ENCODE results near the gene NT5C.

NT5C gene

DNA sequence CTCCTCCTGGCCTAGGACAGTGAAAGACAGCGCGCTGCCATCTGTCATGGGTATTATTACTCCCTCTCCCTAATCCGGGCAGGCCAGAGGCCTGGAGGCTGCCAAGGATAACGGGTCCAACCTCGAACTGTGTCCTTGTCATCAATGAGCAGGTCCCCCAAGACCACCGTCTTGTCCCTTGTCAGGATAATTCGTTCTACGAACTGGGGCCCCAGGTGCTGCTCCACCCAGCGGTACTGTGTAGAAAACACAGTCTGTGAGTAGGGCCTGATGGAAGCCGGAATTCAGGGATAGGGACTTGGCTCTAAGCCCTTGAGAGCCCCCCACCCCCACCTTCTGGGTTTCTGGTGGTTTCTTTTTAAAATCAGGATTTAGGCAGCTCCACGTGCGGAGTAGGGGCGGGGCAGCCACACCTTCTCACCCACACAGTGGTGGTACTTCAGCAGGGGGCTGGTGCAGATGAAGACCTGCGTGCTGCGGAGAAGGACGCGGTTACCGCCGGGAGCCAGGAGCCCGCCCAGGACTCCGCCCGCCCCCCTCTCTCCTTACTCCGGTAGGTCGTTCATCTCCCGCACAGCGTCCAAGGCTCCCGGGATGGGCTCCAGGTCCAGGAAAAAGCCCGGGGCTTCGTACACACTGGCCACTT is 787 bp downstream of the NT5C start:
- no peak for DNase-seq
- Histone ChIP-seq H3K4me1 (ENCODE audit: low read length) (peaks cover 6% of the 10 kb centered on the region), H3K4me2 (ENCODE audit: low read depth, low read length) (peak overlapping the region; percentile 90), H3K9ac (ENCODE audit: low read length) (peak overlapping the region; percentile 65), H3K27me3 (replicated peaks; ENCODE audit: insufficient read depth, low read length) (no peaks in the 10 kb centered on the region), H3K27ac (ENCODE audit: low read length) (no peak overlapping the region), H3K9me2 (replicated peaks; ENCODE audit: insufficient read depth, low read length) (no peaks in the 10 kb centered on the region), H3K9me3 (replicated peaks; ENCODE audit: insufficient read depth, low read length) (no peaks in the 10 kb centered on the region), H3K79me2 (ENCODE audit: low read length) (peaks cover 6% of the 10 kb centered on the region; the same call in 1 of the 2 replicates), H3K36me3 (replicated peaks; ENCODE audit: insufficient read depth, low read length) (no peaks in the 10 kb centered on the region), H2AFZ (ENCODE audit: low read length) (peak overlapping the region; percentile 86), H3F3A (ENCODE audit: insufficient read depth, low read length) (0 out of 2 replicates have a peak, but pooled peaks cover under 1% of the 10 kb centered on the region), H3K4me3 (ENCODE audit: low read length) (peak overlapping the region; percentile 85), H4K20me1 (ENCODE audit: insufficient read depth, low read length) (no peaks in the 10 kb centered on the region)
- TF ChIP-seq, protein P1, sequence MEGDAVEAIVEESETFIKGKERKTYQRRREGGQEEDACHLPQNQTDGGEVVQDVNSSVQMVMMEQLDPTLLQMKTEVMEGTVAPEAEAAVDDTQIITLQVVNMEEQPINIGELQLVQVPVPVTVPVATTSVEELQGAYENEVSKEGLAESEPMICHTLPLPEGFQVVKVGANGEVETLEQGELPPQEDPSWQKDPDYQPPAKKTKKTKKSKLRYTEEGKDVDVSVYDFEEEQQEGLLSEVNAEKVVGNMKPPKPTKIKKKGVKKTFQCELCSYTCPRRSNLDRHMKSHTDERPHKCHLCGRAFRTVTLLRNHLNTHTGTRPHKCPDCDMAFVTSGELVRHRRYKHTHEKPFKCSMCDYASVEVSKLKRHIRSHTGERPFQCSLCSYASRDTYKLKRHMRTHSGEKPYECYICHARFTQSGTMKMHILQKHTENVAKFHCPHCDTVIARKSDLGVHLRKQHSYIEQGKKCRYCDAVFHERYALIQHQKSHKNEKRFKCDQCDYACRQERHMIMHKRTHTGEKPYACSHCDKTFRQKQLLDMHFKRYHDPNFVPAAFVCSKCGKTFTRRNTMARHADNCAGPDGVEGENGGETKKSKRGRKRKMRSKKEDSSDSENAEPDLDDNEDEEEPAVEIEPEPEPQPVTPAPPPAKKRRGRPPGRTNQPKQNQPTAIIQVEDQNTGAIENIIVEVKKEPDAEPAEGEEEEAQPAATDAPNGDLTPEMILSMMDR (IDR thresholded peaks at IDR 0.05; ENCODE audit: low read length), result no peak
- TF ChIP-seq EZH2phosphoT487 (IDR thresholded peaks at IDR 0.05; ENCODE audit: low read length) (no peak), EZH2 (optimal IDR thresholded peaks at IDR 0.05; ENCODE audit: low read depth, low read length) (no peak)

DNA sequence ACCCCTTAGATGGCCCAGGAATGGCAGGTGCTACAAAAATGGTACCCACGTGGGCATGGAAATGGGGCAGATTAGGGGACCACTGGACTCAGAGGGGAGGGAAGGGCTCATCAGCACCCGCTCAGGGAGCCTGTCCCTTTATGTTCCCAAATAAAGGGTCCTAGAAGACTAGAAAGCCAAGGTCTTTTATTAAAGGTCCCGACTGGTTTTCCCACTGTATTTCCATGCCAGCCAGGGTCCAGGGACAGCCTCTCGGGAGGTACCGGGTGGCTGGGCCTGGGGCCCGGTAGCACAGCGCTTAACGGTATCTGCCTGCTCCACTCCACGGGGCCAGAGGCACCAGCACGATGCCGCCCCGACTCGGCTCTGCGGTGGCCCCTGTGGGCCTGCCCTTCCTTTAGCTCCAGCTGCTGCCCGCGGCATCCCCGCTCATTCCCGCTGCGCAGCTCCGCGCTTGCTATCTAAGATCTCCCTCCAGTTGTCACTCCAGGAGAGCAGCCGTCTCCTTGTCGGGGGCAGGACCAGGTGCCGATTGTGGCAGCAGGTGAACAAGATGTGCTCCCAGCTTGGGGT is 1.4 kb downstream of the NT5C start:
- Histone ChIP-seq H3K27ac (ENCODE audit: low read length) (no peak overlapping the region), H3K79me2 (ENCODE audit: low read length) (peaks cover 6% of the 10 kb centered on the region; the same call in 1 of the 2 replicates), H3K9ac (ENCODE audit: low read length) (no peak overlapping the region), H3F3A (ENCODE audit: insufficient read depth, low read length) (no peaks in the 10 kb centered on the region), H3K36me3 (replicated peaks; ENCODE audit: insufficient read depth, low read length) (no peaks in the 10 kb centered on the region), H3K4me1 (ENCODE audit: low read length) (peaks cover 7% of the 10 kb centered on the region), H3K9me3 (replicated peaks; ENCODE audit: insufficient read depth, low read length) (no peaks in the 10 kb centered on the region), H3K4me2 (ENCODE audit: low read depth, low read length) (peak overlapping the region; percentile 90), H4K20me1 (ENCODE audit: insufficient read depth, low read length) (no peaks in the 10 kb centered on the region), H2AFZ (ENCODE audit: low read length) (no peak overlapping the region), H3K4me3 (ENCODE audit: low read length) (no peak overlapping the region), H3K9me2 (replicated peaks; ENCODE audit: insufficient read depth, low read length) (no peaks in the 10 kb centered on the region), H3K27me3 (replicated peaks; ENCODE audit: insufficient read depth, low read length) (no peaks in the 10 kb centered on the region)
- DNase-seq, result no peak
- TF ChIP-seq, protein P1 (IDR thresholded peaks at IDR 0.05; ENCODE audit: low read length), result no peak
- no peak for TF ChIP-seq EZH2phosphoT487 (IDR thresholded peaks at IDR 0.05; ENCODE audit: low read length)
- TF ChIP-seq EZH2 (optimal IDR thresholded peaks at IDR 0.05; ENCODE audit: low read depth, low read length), result no peak

DNA sequence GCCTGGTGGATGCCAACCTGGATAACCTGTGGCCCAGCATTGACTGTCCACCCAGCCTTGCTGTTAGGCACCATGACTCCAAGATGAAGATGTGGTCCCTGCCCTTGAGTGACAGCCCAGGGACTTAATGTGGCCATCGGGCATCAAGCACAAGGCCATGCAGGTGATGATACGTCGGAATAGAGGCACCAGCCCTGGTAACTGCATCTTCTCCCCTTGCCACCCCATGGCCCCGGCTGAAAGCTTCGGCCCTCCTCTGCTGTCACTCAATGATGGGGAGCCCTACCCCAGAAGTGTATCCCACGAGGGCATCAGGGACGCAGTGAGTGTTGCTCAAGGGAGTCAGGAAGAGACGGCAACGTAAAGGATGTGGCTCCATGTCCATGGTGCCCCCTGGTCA is 2.0 kb downstream of the NT5C start:
- no peak overlapping the region for H3K27ac ChIP-seq (ENCODE audit: low read length)
- no peak overlapping the region for H3K4me2 ChIP-seq (ENCODE audit: low read depth, low read length)
- H3K36me3 ChIP-seq (replicated peaks; ENCODE audit: insufficient read depth, low read length), result no peaks in the 10 kb centered on the region
- H3K4me1 ChIP-seq (ENCODE audit: low read length), result peaks cover 7% of the 10 kb centered on the region
- no peaks in the 10 kb centered on the region for H3K9me2 ChIP-seq (replicated peaks; ENCODE audit: insufficient read depth, low read length)
- no peak overlapping the region for H3K9ac ChIP-seq (ENCODE audit: low read length)
- H3K79me2 ChIP-seq (ENCODE audit: low read length), result peaks cover 6% of the 10 kb centered on the region; the same call in 1 of the 2 replicates
- H4K20me1 ChIP-seq (ENCODE audit: insufficient read depth, low read length), result no peaks in the 10 kb centered on the region
- no peak for DNase-seq
- H3K27me3 ChIP-seq (replicated peaks; ENCODE audit: insufficient read depth, low read length), result no peaks in the 10 kb centered on the region
- H2AFZ ChIP-seq (ENCODE audit: low read length), result no peak overlapping the region
- TF ChIP-seq EZH2phosphoT487 (IDR thresholded peaks at IDR 0.05; ENCODE audit: low read length), result no peak
- TF ChIP-seq, protein P1 (IDR thresholded peaks at IDR 0.05; ENCODE audit: low read length), result no peak
- no peak for TF ChIP-seq EZH2 (optimal IDR thresholded peaks at IDR 0.05; ENCODE audit: low read depth, low read length)
- H3F3A ChIP-seq (ENCODE audit: insufficient read depth, low read length), result no peaks in the 10 kb centered on the region
- H3K9me3 ChIP-seq (replicated peaks; ENCODE audit: insufficient read depth, low read length), result no peaks in the 10 kb centered on the region
- no peak overlapping the region for H3K4me3 ChIP-seq (ENCODE audit: low read length)

Data from MM.1S (cell line).